ENCODE measurements around the gene RHOBTB1.

Gene RHOBTB1

DNA sequence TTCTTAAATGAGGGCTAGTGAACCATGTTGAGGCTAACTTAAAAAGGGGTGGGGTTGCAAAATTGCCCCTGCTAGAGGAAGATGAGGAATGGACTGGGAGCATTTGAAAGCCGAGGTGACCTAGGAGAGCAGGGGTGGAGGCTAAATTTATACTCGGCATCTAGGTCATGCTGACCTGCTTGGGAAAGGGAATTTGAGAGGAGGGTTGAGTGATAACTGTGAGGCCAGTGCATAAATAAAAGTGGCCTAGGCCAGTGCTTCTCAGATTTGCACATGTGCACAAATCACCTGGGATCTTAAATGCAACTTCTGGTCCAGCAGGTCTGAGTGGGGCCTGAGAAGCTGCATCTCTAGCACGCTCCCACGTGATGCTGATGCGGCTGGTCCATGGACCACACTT lies 95.3 kb downstream of the RHOBTB1 start:
- Histone ChIP-seq H3K79me2 (ENCODE audit: low read length) (no peaks in the 10 kb centered on the region), H3K9me3 (ENCODE audit: insufficient read depth, low read length) (no peaks in the 10 kb centered on the region), H3K4me1 (ENCODE audit: low read length) (no peaks in the 10 kb centered on the region), H2AFZ (ENCODE audit: low read depth, low read length) (no peak overlapping the region), H3K4me2 (ENCODE audit: low read length) (no peak overlapping the region), H3K9ac (ENCODE audit: low read length) (no peak overlapping the region), H3K4me3 (ENCODE audit: low read length) (no peak overlapping the region), H3K27ac (ENCODE audit: low read length) (no peak overlapping the region), H4K20me1 (ENCODE audit: insufficient read depth, low read length) (no peaks in the 10 kb centered on the region), H3K36me3 (replicated peaks; ENCODE audit: low read depth, low read length) (no peaks in the 10 kb centered on the region), H3K27me3 (ENCODE audit: low read depth, low read length) (no peaks in the 10 kb centered on the region)
- TF ChIP-seq CTCF (IDR thresholded peaks at IDR 0.05; ENCODE audit: low read depth, low read length) (no peak), EZH2phosphoT487 (IDR thresholded peaks at IDR 0.05; ENCODE audit: low read depth) (no peak)

GRCh38 chr10:60848126-60848525 lies 95.9 kb downstream of the RHOBTB1 start:
- no peak overlapping the region for H2AFZ ChIP-seq (ENCODE audit: low read depth, low read length)
- no peaks in the 10 kb centered on the region for H4K20me1 ChIP-seq (ENCODE audit: insufficient read depth, low read length)
- H3K79me2 ChIP-seq (ENCODE audit: low read length) = no peaks in the 10 kb centered on the region
- no peak overlapping the region for H3K4me3 ChIP-seq (ENCODE audit: low read length)
- H3K4me2 ChIP-seq (ENCODE audit: low read length) = no peak overlapping the region
- TF ChIP-seq EZH2phosphoT487 (IDR thresholded peaks at IDR 0.05; ENCODE audit: low read depth) = no peak
- TF ChIP-seq CTCF (IDR thresholded peaks at IDR 0.05; ENCODE audit: low read depth, low read length) = no peak
- no peak overlapping the region for H3K9ac ChIP-seq (ENCODE audit: low read length)
- H3K36me3 ChIP-seq (replicated peaks; ENCODE audit: low read depth, low read length) = no peaks in the 10 kb centered on the region
- no peaks in the 10 kb centered on the region for H3K4me1 ChIP-seq (ENCODE audit: low read length)
- H3K27ac ChIP-seq (ENCODE audit: low read length) = no peak overlapping the region
- no peaks in the 10 kb centered on the region for H3K9me3 ChIP-seq (ENCODE audit: insufficient read depth, low read length)
- H3K27me3 ChIP-seq (ENCODE audit: low read depth, low read length) = no peaks in the 10 kb centered on the region

DNA sequence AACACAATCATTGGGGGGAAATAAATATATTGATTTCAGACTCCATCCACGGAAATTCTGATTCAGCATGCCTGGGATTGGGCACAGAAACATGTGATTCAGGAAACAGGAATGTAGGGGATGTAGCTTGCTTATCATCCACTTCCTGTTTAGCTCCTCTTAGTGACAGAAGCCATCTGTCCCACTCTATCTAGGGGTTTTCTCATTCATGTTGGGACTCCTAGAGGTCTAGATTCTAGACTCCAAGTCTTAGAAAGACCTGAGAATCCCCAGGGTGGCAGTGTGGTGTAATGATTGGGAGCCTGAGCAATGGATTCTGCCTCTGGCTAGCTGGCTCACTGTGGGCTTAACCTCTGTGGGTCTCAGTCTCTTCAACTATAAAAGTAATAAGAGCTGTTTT lies 97.8 kb downstream of the RHOBTB1 start:
- Histone ChIP-seq H2AFZ (ENCODE audit: low read depth, low read length) (no peak overlapping the region), H3K9me3 (ENCODE audit: insufficient read depth, low read length) (no peaks in the 10 kb centered on the region), H3K4me2 (ENCODE audit: low read length) (no peak overlapping the region), H3K9ac (ENCODE audit: low read length) (no peak overlapping the region), H3K27me3 (ENCODE audit: low read depth, low read length) (no peaks in the 10 kb centered on the region), H3K4me3 (ENCODE audit: low read length) (no peak overlapping the region), H3K4me1 (ENCODE audit: low read length) (no peaks in the 10 kb centered on the region), H3K27ac (ENCODE audit: low read length) (no peak overlapping the region), H4K20me1 (ENCODE audit: insufficient read depth, low read length) (no peaks in the 10 kb centered on the region), H3K79me2 (ENCODE audit: low read length) (no peaks in the 10 kb centered on the region), H3K36me3 (replicated peaks; ENCODE audit: low read depth, low read length) (no peaks in the 10 kb centered on the region)
- TF ChIP-seq CTCF (IDR thresholded peaks at IDR 0.05; ENCODE audit: low read depth, low read length) = no peak; the same call in 1 of the 2 replicates

- no peak for TF ChIP-seq CTCF (IDR thresholded peaks at IDR 0.05; ENCODE audit: low read depth, low read length)
- no peak for TF ChIP-seq EZH2phosphoT487 (IDR thresholded peaks at IDR 0.05; ENCODE audit: low read depth)
- H3K4me3 ChIP-seq (ENCODE audit: low read length) = no peak overlapping the region
- no peak overlapping the region for H3K4me2 ChIP-seq (ENCODE audit: low read length)
- H4K20me1 ChIP-seq (ENCODE audit: insufficient read depth, low read length) = no peaks in the 10 kb centered on the region
- no peak overlapping the region for H3K27ac ChIP-seq (ENCODE audit: low read length)
- no peaks in the 10 kb centered on the region for H3K4me1 ChIP-seq (ENCODE audit: low read length)
- no peaks in the 10 kb centered on the region for H3K36me3 ChIP-seq (replicated peaks; ENCODE audit: low read depth, low read length)
- H3K9ac ChIP-seq (ENCODE audit: low read length) = no peak overlapping the region
- no peak overlapping the region for H2AFZ ChIP-seq (ENCODE audit: low read depth, low read length)
- no peaks in the 10 kb centered on the region for H3K79me2 ChIP-seq (ENCODE audit: low read length)
- H3K9me3 ChIP-seq (ENCODE audit: insufficient read depth, low read length) = no peaks in the 10 kb centered on the region
- H3K27me3 ChIP-seq (ENCODE audit: low read depth, low read length) = no peaks in the 10 kb centered on the region
Measured at GRCh38 chr10:60845038-60845437, 98.9 kb downstream of the RHOBTB1 start.
